ENCODE data around the gene KRT4.

- TF ChIP-seq CTCF (conservative IDR thresholded peaks at IDR 0.05; ENCODE audit: low read length) (no peak), EZH2phosphoT487 (IDR thresholded peaks at IDR 0.05; ENCODE audit: borderline replicate concordance, low read depth, low read length) (no peak)
Observed at GRCh38 chr12:52772188-52772587, 41.7 kb downstream of the KRT4 start.
